Caco-2 (cell line): ENCODE data around the gene CAT. TPM values are rescaled to one million over a fixed set of nuclear protein-coding genes. Genes with fewer than 3 reads are reported as not detected.

Experiments used
- BruUV-seq: library from RNA; stranded (reverse); fragments of 400-500 nt; replicated peaks from 2 replicates; lab custom pipeline; 2021; lab: Mats Ljungman, UMichigan
- CTCF ChIA-PET: fragments of 300-600 bp; sonication (Branson Sonifier 250); formaldehyde crosslinking; loops from one replicate; lab custom pipeline; 2022; ENCODE audit warnings: antibody characterized with exemption; lab: Charles Lee
- POLR2A ChIA-PET: fragments of 300-600 bp; sonication (Branson Sonifier 250); formaldehyde crosslinking; loops from one replicate; lab custom pipeline; 2022; ENCODE audit warnings: antibody characterized with exemption; lab: Charles Lee
- DNase-seq, 2 experiments: peaks; one replicate each; pipeline versions ENCODE4 v3.0.0 to v3.0.0-alpha.2; 2020 to 2022
- H3K27me3 ChIP-seq: replicated peaks from 2 replicates; pipeline ENCODE4 v1.6.0; 2011; ENCODE audit warnings: low read length; ENCODE audit not compliant: control insufficient read depth, insufficient read depth
- H3K36me3 ChIP-seq: 2 replicates; pipeline ENCODE4 v1.5.1; 2011; ENCODE audit warnings: low read length; ENCODE audit not compliant: control insufficient read depth, insufficient read depth
- H3K4me1 ChIP-seq: fragments of 250-450 bp; sonication (Bioruptor Pico); 2 replicates; pipeline ENCODE4 v1.5.1; 2020; ENCODE audit warnings: mild to moderate bottlenecking
- H3K4me3 ChIP-seq: 2 replicates; pipeline ENCODE4 v1.5.1; 2011; ENCODE audit warnings: low read depth, mild to moderate bottlenecking, control low read depth, low read length
- H3K9me3 ChIP-seq: fragments of 250-450 bp; sonication (Bioruptor Pico); 2 replicates; pipeline ENCODE4 v1.5.1; 2020; ENCODE audit warnings: mild to moderate bottlenecking, moderate library complexity
- H3K27ac Mint-ChIP-seq: one replicate; pipeline ENCODE4 v1.8.0; 2022; ENCODE audit warnings: mixed read lengths; ENCODE audit not compliant: unreplicated experiment
- H3K27me3 Mint-ChIP-seq: one replicate; pipeline ENCODE4 v1.8.0; 2022; ENCODE audit warnings: mixed read lengths; ENCODE audit not compliant: insufficient read depth, unreplicated experiment
- H3K36me3 Mint-ChIP-seq: one replicate; pipeline ENCODE4 v1.8.0; 2022; ENCODE audit warnings: mild to moderate bottlenecking, mixed read lengths; ENCODE audit not compliant: insufficient read depth, unreplicated experiment
- H3K4me1 Mint-ChIP-seq: one replicate; pipeline ENCODE4 v1.8.0; 2022; ENCODE audit warnings: low read depth, mixed read lengths; ENCODE audit not compliant: unreplicated experiment
- H3K4me3 Mint-ChIP-seq: one replicate; pipeline ENCODE4 v1.8.0; 2022; ENCODE audit warnings: mild to moderate bottlenecking, moderate library complexity, mixed read lengths; ENCODE audit not compliant: unreplicated experiment
- H3K9me3 Mint-ChIP-seq: one replicate; pipeline ENCODE4 v1.8.0; 2022; ENCODE audit warnings: mixed read lengths; ENCODE audit not compliant: unreplicated experiment
- intact Hi-C: fragments of 100-400 bp; cut with micrococcal nuclease; formaldehyde crosslinking; loops from one replicate; pipeline ENCODE4 v1.10.0; 2022; ENCODE audit not compliant: unreplicated experiment
- total RNA-seq: library from RNA; stranded (reverse); gene quantifications from 2 replicates; pipeline ENCODE4 v1.2.3, GENCODE V29; 2022
- TF ChIP-seq, protein P1 (sequence below), 2 experiments: fragments of 200-600 bp in 1 of 2; IDR thresholded peaks; 1 replicate in 1 of 2; 2 replicates in 1 of 2; pipeline versions ENCODE4 v1.5.1 to v1.8.0; 2011 to 2022; ENCODE audit warnings: antibody characterized with exemption in 1 of 2, control low read depth in 1 of 2, inconsistent platforms in 1 of 2, low read depth in 1 of 2, low read length in 1 of 2, mild to moderate bottlenecking in 1 of 2, moderate library complexity in 1 of 2; ENCODE audit not compliant: insufficient read depth in 1 of 2, severe bottlenecking in 1 of 2, unreplicated experiment in 1 of 2

Gene CAT
- total RNA-seq, 1 experiment from 2014 or later = 45.6 TPM

DNA sequence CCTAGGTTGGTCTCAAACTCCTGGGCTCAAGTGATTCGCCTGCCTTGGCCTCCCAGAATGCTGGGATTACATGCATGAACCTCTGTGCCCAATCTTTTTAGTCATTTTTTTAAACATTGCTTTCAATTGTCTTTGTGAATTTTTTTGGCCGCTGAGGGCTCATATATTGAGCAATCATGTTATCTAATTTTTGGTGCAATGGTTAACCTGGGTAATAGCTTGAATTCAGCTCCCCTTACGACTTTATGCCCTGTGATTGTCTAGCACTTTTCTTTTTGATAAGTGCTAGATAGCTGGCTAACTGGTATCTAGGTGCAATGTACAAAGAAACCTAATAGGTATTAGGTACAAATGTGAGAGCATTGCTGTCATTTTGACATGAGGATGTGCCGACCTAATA lies 35.3 kb upstream of the CAT start:
- Mint-ChIP-seq H3K9me3 (no peaks in the 10 kb centered on the region), H3K4me1 (peaks cover 2% of the 10 kb centered on the region), H3K4me3 (no peak overlapping the region), H3K27ac (no peak overlapping the region), H3K36me3 (no peaks in the 10 kb centered on the region), H3K27me3 (peaks cover 10% of the 10 kb centered on the region)
- intact Hi-C loops = no loop called here
- BruUV-seq = no TSS peak
- H3K36me3 ChIP-seq = no peaks in the 10 kb centered on the region
- no peaks in the 10 kb centered on the region; the same call in 1 of the 2 replicates for H3K27me3 ChIP-seq
- CTCF ChIA-PET = interaction anchor here (0.6 kb wide), 1 partner anchor 15 kb away, joined by 3 read pairs; no protein-coding TSS in a partner anchor
- H3K4me1 ChIP-seq = no peaks in the 10 kb centered on the region
- TF ChIP-seq, protein P1, sequence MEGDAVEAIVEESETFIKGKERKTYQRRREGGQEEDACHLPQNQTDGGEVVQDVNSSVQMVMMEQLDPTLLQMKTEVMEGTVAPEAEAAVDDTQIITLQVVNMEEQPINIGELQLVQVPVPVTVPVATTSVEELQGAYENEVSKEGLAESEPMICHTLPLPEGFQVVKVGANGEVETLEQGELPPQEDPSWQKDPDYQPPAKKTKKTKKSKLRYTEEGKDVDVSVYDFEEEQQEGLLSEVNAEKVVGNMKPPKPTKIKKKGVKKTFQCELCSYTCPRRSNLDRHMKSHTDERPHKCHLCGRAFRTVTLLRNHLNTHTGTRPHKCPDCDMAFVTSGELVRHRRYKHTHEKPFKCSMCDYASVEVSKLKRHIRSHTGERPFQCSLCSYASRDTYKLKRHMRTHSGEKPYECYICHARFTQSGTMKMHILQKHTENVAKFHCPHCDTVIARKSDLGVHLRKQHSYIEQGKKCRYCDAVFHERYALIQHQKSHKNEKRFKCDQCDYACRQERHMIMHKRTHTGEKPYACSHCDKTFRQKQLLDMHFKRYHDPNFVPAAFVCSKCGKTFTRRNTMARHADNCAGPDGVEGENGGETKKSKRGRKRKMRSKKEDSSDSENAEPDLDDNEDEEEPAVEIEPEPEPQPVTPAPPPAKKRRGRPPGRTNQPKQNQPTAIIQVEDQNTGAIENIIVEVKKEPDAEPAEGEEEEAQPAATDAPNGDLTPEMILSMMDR (IDR thresholded peaks at IDR 0.05; ENCODE audit: insufficient read depth in 1 of 2, low read depth in 1 of 2, low read length in 1 of 2, severe bottlenecking in 1 of 2, unreplicated experiment in 1 of 2) = no peak
- no peaks in the 10 kb centered on the region for H3K9me3 ChIP-seq
- DNase-seq = no peak
- POLR2A ChIA-PET = no interaction called here
- no peak overlapping the region for H3K4me3 ChIP-seq

DNA sequence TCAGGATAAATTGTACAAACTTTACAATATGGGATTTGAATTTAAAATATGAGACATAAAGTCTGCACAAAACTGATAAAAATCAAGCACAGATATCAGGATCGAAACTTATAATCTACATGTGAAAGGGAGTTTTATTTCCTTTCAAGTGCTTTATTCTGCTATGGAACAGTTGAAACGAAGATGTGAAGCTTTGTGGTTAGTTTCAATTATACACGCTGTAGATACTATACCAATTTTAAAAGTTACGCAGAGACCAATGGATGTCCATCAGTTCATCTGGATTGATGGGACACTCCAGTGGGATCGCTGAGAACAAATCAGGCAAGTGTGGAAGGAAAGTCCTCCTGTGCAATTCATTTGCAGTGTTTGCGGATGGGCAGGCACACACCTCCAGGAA lies 34.5 kb upstream of the CAT start:
- BruUV-seq = no TSS peak
- POLR2A ChIA-PET = no interaction called here
- TF ChIP-seq, protein P1 (IDR thresholded peaks at IDR 0.05; ENCODE audit: insufficient read depth in 1 of 2, low read depth in 1 of 2, low read length in 1 of 2, severe bottlenecking in 1 of 2, unreplicated experiment in 1 of 2) = no peak

GRCh38 chr11:34405079-34405858 lies 33.5 kb upstream of the CAT start:
- Mint-ChIP-seq H3K36me3 (no peaks in the 10 kb centered on the region), H3K4me3 (no peak overlapping the region), H3K4me1 (peaks cover 8% of the 10 kb centered on the region), H3K27ac (no peak overlapping the region), H3K27me3 (peaks cover 10% of the 10 kb centered on the region), H3K9me3 (peaks cover 10% of the 10 kb centered on the region)
- H3K4me3 ChIP-seq = no peak overlapping the region
- DNase-seq = no peak
- no peaks in the 10 kb centered on the region for H3K36me3 ChIP-seq
- no peaks in the 10 kb centered on the region for H3K4me1 ChIP-seq
- H3K27me3 ChIP-seq = no peaks in the 10 kb centered on the region; the same call in 1 of the 2 replicates
- H3K9me3 ChIP-seq = no peaks in the 10 kb centered on the region
- ChIA-PET CTCF (no interaction called here), POLR2A (no interaction called here)
- TF ChIP-seq, protein P1 (IDR thresholded peaks at IDR 0.05; ENCODE audit: insufficient read depth in 1 of 2, low read depth in 1 of 2, low read length in 1 of 2, severe bottlenecking in 1 of 2, unreplicated experiment in 1 of 2) = no peak
- intact Hi-C loops = no loop called here
- BruUV-seq = no TSS peak

More for the DNA sequence above, 34.5 kb upstream of the CAT start:
- no peak for DNase-seq
- Histone ChIP-seq H3K4me1 (no peaks in the 10 kb centered on the region), H3K36me3 (no peaks in the 10 kb centered on the region), H3K9me3 (no peaks in the 10 kb centered on the region), H3K4me3 (no peak overlapping the region), H3K27me3 (no peaks in the 10 kb centered on the region; the same call in 1 of the 2 replicates)
- Mint-ChIP-seq H3K4me3 (no peak overlapping the region), H3K9me3 (peaks cover 4% of the 10 kb centered on the region), H3K27ac (no peak overlapping the region), H3K27me3 (peaks cover 10% of the 10 kb centered on the region), H3K36me3 (no peaks in the 10 kb centered on the region), H3K4me1 (peaks cover 8% of the 10 kb centered on the region)
- CTCF ChIA-PET = interaction anchor here (0.6 kb wide), 1 partner anchor 14 kb away, joined by 3 read pairs; no protein-coding TSS in a partner anchor
- intact Hi-C loops = no loop called here
